HG03571 (cell line): Measurements from ENCODE around the gene CCDC88C.
"Not testable (repeated sequence)": the region's sequence is repeated elsewhere in the genome, so short reads cannot be mapped to it uniquely, and the experiment has no call there.

Experiments
- ATAC-seq: cut with Tn5 transposase; IDR thresholded peaks from one replicate; pipeline ENCODE4 v1.9.1; 2021; ENCODE audit not compliant: unreplicated experiment

Gene CCDC88C

DNA sequence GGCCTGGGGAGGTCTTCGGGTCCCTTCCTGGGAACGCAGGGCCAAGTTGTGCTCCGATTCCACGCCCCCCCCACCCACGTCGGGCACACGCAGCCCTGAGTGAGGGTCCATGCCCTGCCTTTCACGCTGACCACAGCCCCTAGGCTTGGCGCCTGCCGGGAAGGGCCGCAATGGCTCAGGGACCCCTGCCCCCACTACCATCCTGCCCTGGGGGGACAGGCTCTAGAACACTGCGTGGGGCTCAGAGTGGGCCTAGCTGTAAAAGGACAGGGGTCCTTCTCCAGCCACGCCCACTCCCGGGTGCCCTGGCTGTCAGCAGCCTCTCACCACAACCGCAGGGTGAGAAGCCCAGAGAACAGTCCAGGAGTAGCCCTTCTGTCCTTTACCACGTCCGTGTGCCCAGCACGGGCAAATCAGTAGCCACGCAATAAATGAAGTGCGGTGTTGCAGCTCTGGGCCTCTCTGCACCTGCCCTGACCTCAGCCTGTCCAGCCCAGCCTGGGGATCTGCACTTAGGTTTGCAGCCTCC is 163.8 kb downstream of the CCDC88C start:
- no peak for ATAC-seq

- ATAC-seq: no peak
These were observed 164.5 kb downstream of the CCDC88C start for GRCh38 chr14:91252871-91253794.

GRCh38 chr14:91250912-91251311 is 166.7 kb downstream of the CCDC88C start:
- no peak for ATAC-seq

DNA sequence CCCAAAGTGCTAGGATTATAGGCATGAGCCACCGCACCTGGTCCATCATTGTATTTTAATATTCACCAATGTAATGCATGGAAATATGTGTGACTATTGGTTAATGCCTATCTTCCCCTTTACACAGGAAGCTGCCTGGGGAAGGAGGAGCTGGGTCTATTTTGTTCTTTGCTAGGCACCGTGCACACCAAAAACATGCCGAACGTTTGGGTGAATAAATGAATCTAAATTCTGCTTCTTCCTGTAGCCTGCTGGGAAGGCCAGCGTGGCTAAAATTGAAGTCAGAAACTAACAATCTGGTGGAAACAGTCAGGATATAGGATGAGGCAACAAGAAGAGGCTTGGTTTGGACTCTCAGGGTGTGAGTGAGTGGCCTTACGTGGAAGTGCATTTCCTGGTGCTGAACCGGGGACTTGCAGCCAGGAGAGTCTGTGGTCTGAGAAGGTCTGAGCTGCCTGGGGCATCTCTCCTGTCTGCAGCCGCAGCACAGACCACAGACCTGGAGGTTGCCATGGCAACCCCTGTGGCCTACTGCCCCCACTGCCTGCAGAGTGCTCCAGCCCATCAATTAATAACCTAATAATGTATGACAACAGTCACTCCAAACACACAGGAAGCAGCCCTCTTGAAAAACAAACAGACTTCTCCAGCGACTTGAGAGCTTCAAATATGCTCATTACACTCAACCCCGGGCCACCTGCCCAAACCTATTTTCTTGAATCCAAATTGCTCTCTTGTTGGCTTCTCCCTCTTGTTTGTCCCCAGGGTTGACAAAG is 167.6 kb downstream of the CCDC88C start:
- peak; percentile 85 for ATAC-seq

DNA sequence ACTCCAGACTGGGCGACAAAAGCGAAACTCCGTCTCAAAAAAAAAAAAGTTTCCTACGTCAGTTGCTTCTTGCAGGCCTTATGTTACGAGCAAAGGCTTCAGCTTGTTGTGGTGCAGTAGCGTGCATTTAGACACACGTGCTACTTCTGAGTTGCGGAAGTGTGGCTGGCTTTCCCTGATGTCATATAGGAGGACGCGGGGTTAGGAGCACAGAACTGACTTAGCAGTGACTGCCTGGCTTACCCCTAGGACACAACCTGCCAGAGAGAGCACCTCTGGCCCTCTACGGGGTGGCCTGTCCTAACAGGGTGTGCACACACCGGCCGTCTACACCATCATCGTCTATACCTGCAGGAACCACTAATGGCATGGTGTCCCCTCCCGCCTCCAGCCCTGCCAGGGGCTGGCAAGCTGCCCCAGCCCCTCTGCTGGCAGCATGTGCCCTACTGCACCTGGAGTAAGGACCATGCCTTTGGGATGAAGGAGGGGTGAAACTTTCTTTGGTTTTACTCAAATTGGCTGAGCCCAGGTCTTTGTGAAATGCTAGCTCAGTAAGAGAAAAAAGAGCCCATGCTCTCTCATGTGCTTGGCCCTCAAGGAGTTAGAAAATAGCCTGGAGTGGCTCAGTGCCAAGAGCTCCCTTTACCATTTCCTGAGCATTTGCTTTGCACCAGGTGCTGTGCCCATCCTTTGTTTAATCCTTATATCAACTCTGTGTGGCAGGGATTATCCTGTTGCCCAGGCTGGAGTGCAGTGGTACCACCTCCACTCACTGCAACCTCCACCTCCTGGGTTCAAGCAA is 171.4 kb downstream of the CCDC88C start:
- ATAC-seq: no peak

GRCh38 chr14:91245616-91246015 is 172.0 kb downstream of the CCDC88C start:
- ATAC-seq: not testable (repeated sequence)

DNA sequence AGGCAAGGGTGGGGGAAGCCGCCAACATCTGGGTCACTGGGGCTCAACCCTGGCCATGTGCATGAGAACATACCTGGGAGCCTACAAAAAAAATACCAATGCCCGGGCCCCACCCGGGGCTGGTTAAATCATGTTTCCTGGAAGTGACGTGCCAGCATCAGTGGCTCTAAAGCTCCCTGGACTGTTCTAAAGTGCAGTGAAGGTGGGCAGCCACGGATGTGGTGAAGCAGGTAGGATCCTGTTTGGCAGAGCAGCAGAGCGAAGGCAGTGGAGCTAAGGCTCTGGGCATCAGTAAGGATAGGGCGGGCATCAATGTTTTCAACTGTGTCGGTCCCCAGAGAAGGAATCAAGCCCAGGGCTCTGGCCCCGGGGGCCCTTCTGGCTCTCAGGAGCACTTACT is 172.6 kb downstream of the CCDC88C start:
- no peak for ATAC-seq

- ATAC-seq: no peak
These were observed 173.1 kb downstream of the CCDC88C start, which contains the start of gene GPR68 for GRCh38 chr14:91244501-91244901. TSS of gene GPR68 (minus strand) at chr14:91244704. CDS start at chr14:91235050, 9,654 bp downstream.

DNA sequence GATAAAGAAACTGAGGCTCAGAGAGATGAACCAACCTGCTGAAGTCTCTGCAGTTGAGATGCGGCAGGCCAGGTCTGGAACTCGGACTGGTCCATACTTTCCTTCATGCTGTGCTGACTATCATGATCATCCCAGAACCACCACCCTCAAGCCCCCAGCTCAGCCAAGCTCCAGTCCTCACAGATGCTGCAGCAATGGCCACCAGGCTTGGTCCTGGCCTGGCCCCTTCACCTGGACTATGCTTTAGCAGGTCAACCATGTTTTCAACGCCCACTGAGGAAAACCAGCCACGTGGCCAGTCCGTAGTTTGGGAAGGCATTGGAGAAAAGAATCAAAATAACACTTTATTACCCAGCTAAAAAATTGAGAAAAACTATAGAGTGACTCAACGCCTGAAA is 174.5 kb downstream of the CCDC88C start:
- no peak for ATAC-seq

- no peak for ATAC-seq
These were observed 175.0 kb downstream of the CCDC88C start for GRCh38 chr14:91242635-91243034.

DNA sequence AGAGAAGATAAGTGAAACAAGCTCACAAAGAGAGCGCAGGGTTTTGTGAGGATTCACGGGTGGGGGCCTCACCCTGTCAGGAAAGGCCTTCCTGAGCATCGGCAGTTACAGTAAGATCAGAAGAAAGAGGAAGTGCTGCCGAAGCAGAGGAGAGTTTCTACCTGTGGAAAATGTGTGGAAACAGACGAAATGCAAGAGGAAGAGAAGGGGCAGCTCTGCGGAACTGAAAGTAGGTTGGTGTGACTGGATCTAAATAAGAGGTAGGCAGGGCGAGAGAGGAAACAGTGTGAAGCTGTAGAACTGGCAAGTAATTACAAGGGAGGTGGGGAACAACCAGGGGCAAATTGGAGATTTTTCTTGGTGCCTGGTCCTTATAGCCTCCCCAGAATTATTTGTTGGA is 175.8 kb downstream of the CCDC88C start:
- ATAC-seq: peak; percentile 51

- ATAC-seq: no peak
These were observed 179.0 kb downstream of the CCDC88C start for GRCh38 chr14:91238661-91239060.

DNA sequence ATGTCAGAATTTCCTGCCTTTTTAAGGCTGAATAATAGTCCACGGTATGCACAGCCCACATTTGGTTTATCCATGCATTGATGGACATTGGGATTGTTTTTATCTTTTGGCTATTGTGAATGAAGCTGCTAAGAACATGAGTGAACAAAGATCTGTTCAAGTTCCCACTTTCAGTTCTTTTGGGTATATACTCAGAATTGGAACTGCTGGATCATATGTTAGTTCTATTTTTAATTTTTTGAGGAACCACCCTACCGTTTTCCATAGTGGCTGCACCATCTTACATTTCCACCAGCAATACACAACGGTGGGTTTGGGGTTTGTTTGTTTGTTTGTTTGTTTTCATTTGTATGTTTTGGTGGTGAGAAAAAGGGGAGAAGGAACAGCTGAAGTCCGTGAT is 179.5 kb downstream of the CCDC88C start:
- no peak for ATAC-seq

DNA sequence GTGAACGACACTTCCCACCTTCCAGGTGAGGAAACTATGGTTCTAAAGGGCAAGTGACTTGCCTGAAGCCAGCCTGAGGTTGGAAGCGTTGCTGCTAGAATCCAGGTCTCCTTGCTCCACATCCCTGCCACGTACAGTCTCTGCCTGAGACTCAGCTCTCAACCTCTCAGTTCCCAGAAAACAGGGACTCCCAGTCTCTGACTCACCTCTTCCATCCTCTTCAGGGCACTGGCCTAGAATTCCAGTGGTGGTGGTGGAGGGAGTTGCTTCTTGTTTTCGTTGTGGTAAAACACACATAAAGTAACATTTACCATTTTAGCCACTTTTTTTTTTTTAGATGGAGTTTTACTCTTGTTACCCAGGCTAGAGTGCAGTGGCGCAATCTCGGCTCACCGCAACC is 180.4 kb downstream of the CCDC88C start:
- no peak for ATAC-seq

GRCh38 chr14:91235841-91236240 is 181.8 kb downstream of the CCDC88C start:
- no peak for ATAC-seq

- no peak for ATAC-seq
These were observed 182.9 kb downstream of the CCDC88C start for GRCh38 chr14:91234791-91235114.

GRCh38 chr14:91233936-91234790 is 183.5 kb downstream of the CCDC88C start:
- no peak for ATAC-seq

GRCh38 chr14:91232603-91233002 is 185.0 kb downstream of the CCDC88C start:
- no peak for ATAC-seq

- ATAC-seq: no peak
These were observed 185.6 kb downstream of the CCDC88C start for GRCh38 chr14:91232052-91232451.

DNA sequence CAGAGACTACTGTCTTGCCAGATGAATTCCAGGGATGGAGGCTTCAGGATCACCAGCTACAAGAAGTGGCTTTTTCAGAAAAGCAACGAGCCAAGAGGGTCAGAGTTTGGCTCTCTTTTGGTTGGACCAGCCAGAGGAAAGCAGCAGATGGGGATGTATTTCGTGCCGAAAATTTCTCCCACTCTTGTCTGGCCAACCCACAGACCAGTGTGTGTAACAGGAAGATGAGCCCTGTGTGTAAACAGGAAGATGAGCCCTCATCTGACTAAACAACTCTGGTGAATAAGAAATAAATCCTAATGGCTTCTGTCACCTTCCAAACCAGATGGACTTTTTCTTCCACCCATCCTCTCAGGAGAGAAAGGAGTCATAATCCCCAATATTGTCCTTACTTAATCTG is 186.2 kb downstream of the CCDC88C start:
- ATAC-seq: no peak
